Mesendoderm (in vitro differentiated cells): ENCODE results near the gene AP5Z1.

ENCODE experiments used
- DNase-seq: peaks from one replicate; pipeline ENCODE4 v3.0.0; 2013
- H2AK5ac ChIP-seq: 2 replicates; pipeline ENCODE4 v1.6.1; 2013; ENCODE audit warnings: low read length, inconsistent platforms
- H2BK120ac ChIP-seq: 2 replicates; pipeline ENCODE4 v1.6.1; 2013; ENCODE audit warnings: low read depth, mild to moderate bottlenecking, low read length, moderate library complexity, mixed read lengths
- H2BK15ac ChIP-seq: replicated peaks from 2 replicates; pipeline ENCODE4 v1.6.1; 2013; ENCODE audit warnings: low read depth, mild to moderate bottlenecking, moderate library complexity
- H2BK5ac ChIP-seq: 2 replicates; pipeline ENCODE4 v1.6.1; 2013; ENCODE audit warnings: low read length, inconsistent platforms
- H3K18ac ChIP-seq: 2 replicates; pipeline ENCODE4 v1.6.1; 2013; ENCODE audit warnings: mild to moderate bottlenecking, low read length, mixed read lengths
- H3K23ac ChIP-seq: one replicate; pipeline ENCODE4 v1.6.1; 2013; ENCODE audit warnings: low read length
- H3K27ac ChIP-seq: 2 replicates; pipeline ENCODE4 v1.5.1; 2013; ENCODE audit warnings: low read depth, mild to moderate bottlenecking, inconsistent platforms, low read length, moderate library complexity
- H3K27me3 ChIP-seq: 2 replicates; pipeline ENCODE4 v1.6.1; 2013; ENCODE audit warnings: low read length, control low read depth, mild to moderate bottlenecking, inconsistent platforms; ENCODE audit not compliant: insufficient read depth, poor library complexity
- H3K36me3 ChIP-seq: 2 replicates; pipeline ENCODE4 v1.6.1; 2013; ENCODE audit warnings: low read length, inconsistent platforms; ENCODE audit not compliant: control insufficient read depth, insufficient read depth
- H3K4ac ChIP-seq: one replicate; pipeline ENCODE4 v1.6.1; 2013; ENCODE audit warnings: low read depth, mild to moderate bottlenecking, low read length, moderate library complexity
- H3K4me1 ChIP-seq: 2 replicates; pipeline ENCODE4 v1.6.1; 2013; ENCODE audit warnings: low read depth, low read length, inconsistent platforms; ENCODE audit not compliant: control insufficient read depth
- H3K4me2 ChIP-seq: 2 replicates; pipeline ENCODE4 v1.6.1; 2013; ENCODE audit warnings: low read length
- H3K4me3 ChIP-seq: 2 replicates; pipeline ENCODE4 v1.5.1; 2013; ENCODE audit warnings: mild to moderate bottlenecking, low read length
- H3K56ac ChIP-seq: one replicate; pipeline ENCODE4 v1.6.1; 2013; ENCODE audit warnings: low read length
- H3K79me1 ChIP-seq: 2 replicates; pipeline ENCODE4 v1.6.1; 2013; ENCODE audit warnings: low read length, inconsistent platforms
- H3K79me2 ChIP-seq: 2 replicates; pipeline ENCODE4 v1.6.1; 2013; ENCODE audit warnings: mild to moderate bottlenecking, low read length; ENCODE audit not compliant: control insufficient read depth, insufficient read depth
- H3K9ac ChIP-seq: 2 replicates; pipeline ENCODE4 v1.6.1; 2013; ENCODE audit warnings: low read length, inconsistent platforms
- H4K5ac ChIP-seq: one replicate; pipeline ENCODE4 v1.6.1; 2013; ENCODE audit warnings: low read length
- H4K8ac ChIP-seq: one replicate; pipeline ENCODE4 v1.6.1; 2013; ENCODE audit warnings: low read depth, mild to moderate bottlenecking, control low read depth, low read length, moderate library complexity
- WGBS: extraction: QIAGEN DNeasy Blood & Tissue Kit; methylation state at CpG from one replicate; pipeline ENCODE4 v1.1.7; 2013; ENCODE audit warnings: low lambda C conversion rate, missing lambda C conversion rate; ENCODE audit not compliant: insufficient coverage; ENCODE audit errors: extremely low coverage; 5-methylcytosine and 5-hydroxymethylcytosine counted together

Gene AP5Z1

DNA sequence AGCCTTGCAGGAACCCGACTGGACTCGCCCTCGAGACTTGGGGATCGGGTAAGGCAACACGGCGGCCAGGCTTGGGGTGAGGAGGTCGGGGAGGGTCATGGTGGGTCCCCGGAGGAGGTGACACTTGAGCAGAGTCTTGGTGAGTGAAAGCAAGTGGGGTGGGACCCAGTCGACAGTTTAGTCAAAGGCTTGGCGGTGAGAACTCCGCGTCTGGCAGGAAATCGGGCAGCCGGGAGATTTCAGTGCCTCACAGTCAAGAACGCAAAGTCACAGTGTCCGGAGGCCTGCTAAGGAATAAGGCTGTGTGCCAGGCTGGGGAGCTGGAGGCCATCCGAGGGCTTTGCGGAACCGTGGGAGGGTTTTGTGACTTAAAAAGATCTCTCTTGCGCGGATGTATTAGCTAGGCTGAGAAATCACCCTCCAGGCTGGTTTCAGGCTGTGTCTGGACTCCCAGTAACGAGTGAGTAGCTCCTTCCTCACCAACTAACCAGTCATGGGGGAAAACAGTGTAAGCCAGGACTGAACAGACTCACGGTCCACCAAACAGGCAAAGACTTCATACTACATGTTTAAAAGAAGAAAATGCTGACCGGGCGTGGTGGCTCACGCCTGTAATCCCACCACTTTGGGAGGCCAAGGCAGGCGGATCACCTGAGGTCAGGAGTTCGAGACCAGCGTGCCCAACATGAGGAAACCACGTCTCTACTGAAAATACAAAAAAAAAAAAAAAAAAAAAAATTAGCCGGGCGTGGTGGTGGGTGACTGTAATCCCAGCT lies 613 bp downstream of the AP5Z1 start:
- no peak overlapping the region for H2BK120ac ChIP-seq
- no peaks in the 10 kb centered on the region for H3K27me3 ChIP-seq
- no peak overlapping the region for H3K27ac ChIP-seq
- H2AK5ac ChIP-seq: no peak overlapping the region
- H3K36me3 ChIP-seq: no peaks in the 10 kb centered on the region
- no peak overlapping the region for H2BK5ac ChIP-seq
- no peak overlapping the region for H4K8ac ChIP-seq
- DNase-seq: peak; percentile 59
- H3K79me1 ChIP-seq: peaks cover 14% of the 10 kb centered on the region
- H3K56ac ChIP-seq: peak overlapping the region; percentile 78
- peak overlapping the region; percentile 49 for H3K4me3 ChIP-seq
- no CpG with 5 or more reads among the region's 32 CpGs for WGBS
- H3K4me2 ChIP-seq: peak overlapping the region; percentile 92
- no peak overlapping the region for H2BK15ac ChIP-seq
- peaks cover 9% of the 10 kb centered on the region for H3K79me2 ChIP-seq
- H3K4me1 ChIP-seq: no peaks in the 10 kb centered on the region
- H3K23ac ChIP-seq: no peak overlapping the region
- H4K5ac ChIP-seq: no peak overlapping the region
- peak overlapping the region; percentile 22 for H3K4ac ChIP-seq
- peak overlapping the region; percentile 60 for H3K9ac ChIP-seq
- no peak overlapping the region for H3K18ac ChIP-seq

GRCh38 chr7:4779118-4779517 lies 3.7 kb downstream of the AP5Z1 start:
- no peaks in the 10 kb centered on the region for H3K27me3 ChIP-seq
- no peak overlapping the region for H2BK15ac ChIP-seq
- H3K27ac ChIP-seq: no peak overlapping the region
- no peaks in the 10 kb centered on the region for H3K36me3 ChIP-seq
- H2AK5ac ChIP-seq: no peak overlapping the region
- no peak overlapping the region for H4K8ac ChIP-seq
- no peak overlapping the region for H3K18ac ChIP-seq
- H3K23ac ChIP-seq: no peak overlapping the region
- H2BK120ac ChIP-seq: no peak overlapping the region
- no peak overlapping the region for H4K5ac ChIP-seq
- no peak overlapping the region for H2BK5ac ChIP-seq
- no peak overlapping the region for H3K56ac ChIP-seq
- H3K4ac ChIP-seq: no peak overlapping the region
- peaks cover 14% of the 10 kb centered on the region for H3K79me1 ChIP-seq
- DNase-seq: no peak
- WGBS: 100% methylated on average over 4 of the region's 5 CpGs
- H3K9ac ChIP-seq: no peak overlapping the region
- H3K79me2 ChIP-seq: peaks cover 9% of the 10 kb centered on the region
- H3K4me1 ChIP-seq: no peaks in the 10 kb centered on the region
- H3K4me2 ChIP-seq: no peak overlapping the region
- no peak overlapping the region for H3K4me3 ChIP-seq

GRCh38 chr7:4781366-4782069 lies 6.1 kb downstream of the AP5Z1 start:
- H3K4me2 ChIP-seq: no peak overlapping the region
- WGBS: no CpG with 5 or more reads among the region's 27 CpGs
- H3K36me3 ChIP-seq: no peaks in the 10 kb centered on the region

GRCh38 chr7:4782333-4783291 lies 7.2 kb downstream of the AP5Z1 start:
- H4K8ac ChIP-seq: no peak overlapping the region
- no peaks in the 10 kb centered on the region for H3K4me1 ChIP-seq
- DNase-seq: no peak
- H3K4ac ChIP-seq: no peak overlapping the region
- H3K4me2 ChIP-seq: no peak overlapping the region
- WGBS: no CpG with 5 or more reads among the region's 36 CpGs
- H3K18ac ChIP-seq: no peak overlapping the region
- no peak overlapping the region for H3K23ac ChIP-seq
- peaks cover 6% of the 10 kb centered on the region for H3K79me1 ChIP-seq
- no peaks in the 10 kb centered on the region for H3K27me3 ChIP-seq
- no peak overlapping the region for H2BK5ac ChIP-seq
- no peak overlapping the region for H3K9ac ChIP-seq
- no peak overlapping the region for H3K4me3 ChIP-seq
- H3K27ac ChIP-seq: no peak overlapping the region
- H2AK5ac ChIP-seq: no peak overlapping the region
- H3K79me2 ChIP-seq: no peaks in the 10 kb centered on the region
- no peak overlapping the region for H2BK15ac ChIP-seq
- no peak overlapping the region for H4K5ac ChIP-seq
- no peak overlapping the region for H2BK120ac ChIP-seq
- no peak overlapping the region for H3K56ac ChIP-seq
- H3K36me3 ChIP-seq: no peaks in the 10 kb centered on the region

More at GRCh38 chr7:4781366-4782069, 6.1 kb downstream of the AP5Z1 start:
- Histone ChIP-seq H3K4me1 (no peaks in the 10 kb centered on the region), H3K56ac (no peak overlapping the region), H4K8ac (no peak overlapping the region), H3K27me3 (no peaks in the 10 kb centered on the region), H2AK5ac (no peak overlapping the region), H3K23ac (no peak overlapping the region), H4K5ac (no peak overlapping the region), H2BK5ac (no peak overlapping the region), H3K79me2 (peaks cover 3% of the 10 kb centered on the region), H2BK15ac (no peak overlapping the region), H3K79me1 (peaks cover 8% of the 10 kb centered on the region), H3K4ac (no peak overlapping the region), H2BK120ac (no peak overlapping the region), H3K9ac (no peak overlapping the region), H3K18ac (no peak overlapping the region), H3K27ac (no peak overlapping the region), H3K4me3 (no peak overlapping the region)
- no peak for DNase-seq

DNA sequence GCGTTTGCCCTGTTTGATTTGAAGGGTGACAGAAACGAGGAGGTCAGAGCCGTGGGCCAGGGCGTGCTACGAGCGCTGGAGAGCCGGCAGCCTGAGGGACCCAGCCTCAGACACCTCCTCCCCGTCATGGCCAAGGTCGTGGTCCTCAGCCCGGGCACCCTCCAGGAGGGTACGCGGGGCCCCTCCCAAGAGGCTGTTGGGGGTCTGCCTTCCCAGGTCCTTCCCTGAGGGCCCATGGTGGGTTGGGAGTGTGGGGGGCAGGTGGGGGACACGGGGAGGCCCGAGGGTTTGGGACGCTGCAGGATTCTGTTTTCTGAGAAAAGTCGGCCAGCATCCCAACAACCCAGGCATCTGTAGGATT lies 7.8 kb downstream of the AP5Z1 start:
- Histone ChIP-seq H3K4me2 (no peak overlapping the region), H2BK5ac (no peak overlapping the region), H3K18ac (no peak overlapping the region), H3K23ac (no peak overlapping the region), H3K4me3 (no peak overlapping the region), H4K5ac (no peak overlapping the region), H2BK15ac (no peak overlapping the region), H3K9ac (no peak overlapping the region), H2AK5ac (no peak overlapping the region), H3K36me3 (no peaks in the 10 kb centered on the region), H3K4ac (no peak overlapping the region), H3K27me3 (no peaks in the 10 kb centered on the region), H3K79me2 (no peaks in the 10 kb centered on the region), H3K79me1 (peaks cover 2% of the 10 kb centered on the region), H3K56ac (no peak overlapping the region), H4K8ac (no peak overlapping the region), H3K27ac (no peak overlapping the region), H3K4me1 (no peaks in the 10 kb centered on the region), H2BK120ac (no peak overlapping the region)
- no peak for DNase-seq
- WGBS: no CpG with 5 or more reads among the region's 16 CpGs
